OCI-M2 (cell line): Measurements from ENCODE around the gene RAB40B.
"Not testable (repeated sequence)": the region's sequence is repeated elsewhere in the genome, so short reads cannot be mapped to it uniquely, and the experiment has no call there.

Experiments used
- DNase-seq: peaks from one replicate; lab custom pipeline; 2025; ENCODE audit not compliant: unreplicated experiment; lab: John Stamatoyannopoulos, UW

The RAB40B gene

GRCh38 chr17:82668631-82669099, 29.8 kb downstream of the RAB40B start:
- no peak for DNase-seq

- DNase-seq: no peak
These were observed 30.4 kb downstream of the RAB40B start for GRCh38 chr17:82668024-82668630.

- DNase-seq: no peak
These were observed 30.9 kb downstream of the RAB40B start for GRCh38 chr17:82667668-82668000.

- DNase-seq: no peak
These were observed 31.4 kb downstream of the RAB40B start for GRCh38 chr17:82666931-82667667.

- no peak for DNase-seq
These were observed 32.6 kb downstream of the RAB40B start for GRCh38 chr17:82665891-82666290.

- no peak for DNase-seq
These were observed 33.3 kb downstream of the RAB40B start for GRCh38 chr17:82665217-82665616.

- no peak for DNase-seq
These were observed 33.8 kb downstream of the RAB40B start for GRCh38 chr17:82664701-82665182.

GRCh38 chr17:82664276-82664575, 34.3 kb downstream of the RAB40B start:
- no peak for DNase-seq

- DNase-seq: no peak
These were observed 34.9 kb downstream of the RAB40B start for GRCh38 chr17:82663381-82664275.

- DNase-seq: no peak
These were observed 35.7 kb downstream of the RAB40B start for GRCh38 chr17:82662711-82663261.

GRCh38 chr17:82661717-82662683, 36.5 kb downstream of the RAB40B start:
- no peak for DNase-seq

- no peak for DNase-seq
These were observed 38.6 kb downstream of the RAB40B start for GRCh38 chr17:82659886-82660285.

GRCh38 chr17:82658796-82659452, 39.6 kb downstream of the RAB40B start:
- no peak for DNase-seq

- DNase-seq: no peak
These were observed 40.2 kb downstream of the RAB40B start for GRCh38 chr17:82658331-82658730.

GRCh38 chr17:82657926-82658325, 40.6 kb downstream of the RAB40B start:
- no peak for DNase-seq

- DNase-seq: no peak
These were observed 42.2 kb downstream of the RAB40B start for GRCh38 chr17:82656266-82656665.

GRCh38 chr17:82655523-82655922, 43.0 kb downstream of the RAB40B start:
- no peak for DNase-seq

GRCh38 chr17:82655038-82655479, 43.4 kb downstream of the RAB40B start:
- DNase-seq: no peak

- DNase-seq: not testable (repeated sequence)
These were observed 43.9 kb downstream of the RAB40B start for GRCh38 chr17:82654611-82655010.
